Upper lobe of right lung (tissue), 1 donor: ENCODE results near the gene GMPPB. TPM values are rescaled to one million over a fixed set of nuclear protein-coding genes. Genes with fewer than 3 reads are reported as not detected.

Experiments
- ATAC-seq: fragments of 200-7000 bp; cut with Tn5 transposase; one replicate; pipeline ENCODE4 v1.9.1; 2020; ENCODE audit warnings: mild to moderate bottlenecking, moderate library complexity
- DNase-seq: peaks from one replicate; pipeline ENCODE4 v3.0.0-alpha.2; 2020
- H3K27ac ChIP-seq: fragments of 200-600 bp; one replicate; pipeline ENCODE4 v1.8.0; 2022
- H3K27me3 ChIP-seq: fragments of 200-600 bp; one replicate; pipeline ENCODE4 v1.8.0; 2022; ENCODE audit warnings: mild to moderate bottlenecking
- H3K36me3 ChIP-seq: fragments of 200-600 bp; one replicate; pipeline ENCODE4 v1.8.0; 2022
- H3K4me1 ChIP-seq: fragments of 200-600 bp; one replicate; pipeline ENCODE4 v1.8.0; 2022
- H3K4me3 ChIP-seq: fragments of 200-600 bp; one replicate; pipeline ENCODE4 v1.8.0; 2022; ENCODE audit warnings: mild to moderate bottlenecking
- H3K9me3 ChIP-seq: fragments of 200-600 bp; one replicate; pipeline ENCODE4 v1.8.0; 2022
- CTCF ChIP-seq: fragments of 200-600 bp; IDR thresholded peaks from one replicate; pipeline ENCODE4 v1.8.0; 2022; ENCODE audit warnings: antibody characterized with exemption
- intact Hi-C: fragments of 100-400 bp; cut with DNase I; formaldehyde crosslinking; loops from one replicate; pipeline ENCODE4 v1.11.0; 2022
- long read RNA-seq: library from polyadenylated mRNA; unstranded; transcript quantifications from one replicate; pipeline ENCODE4 v2.0.0, GENCODE V29; 2021
- total RNA-seq: library from RNA; stranded (reverse); fragmentation: NEBNext Ultra II Directional; extraction: Animal tissue kit (Norgen Biotek cat#: 25700); gene quantifications from one replicate; pipeline ENCODE4 v1.2.1, GENCODE V29; 2021
- donor health status: DM: no; HTN: yes; CAD: no; lungs with severe emphysema.

GMPPB gene
- 34.8 TPM for total RNA-seq
- long read RNA-seq, transcript GMPPB-202 (9 exons, 1,582 nt): major isoform, 60 of 97 reads
- long read RNA-seq, transcript GMPPB-201 (8 exons, 3,217 nt): minor isoform, 10 of 97 reads
- long read RNA-seq, partial matches to known transcripts: 8 of 97 reads
- long read RNA-seq, other reads (novel, unspliced or antisense): 19 of 97 reads

GRCh38 chr3:49723628-49724551, at the start of gene GMPPB:
GMPPB (minus strand) TSS chr3:49723951; CDS start chr3:49723726, 225 bp downstream.
- peak within 1 kb of the TSS; percentile 99 for H3K27ac ChIP-seq
- peak; percentile 93 for ATAC-seq
- H3K36me3 ChIP-seq: peaks cover 36% of the 10 kb centered on the region
- no peaks in the 10 kb centered on the region for H3K27me3 ChIP-seq
- peak within 1 kb of the TSS; percentile 99 for H3K4me3 ChIP-seq
- intact Hi-C loops: no loop called here
- TF ChIP-seq CTCF: no peak
- DNase-seq: peak; percentile 99
- no peaks in the 10 kb centered on the region for H3K9me3 ChIP-seq
- peaks cover 23% of the 10 kb centered on the region for H3K4me1 ChIP-seq

- DNase-seq (no peak), ATAC-seq (no peak)
- TF ChIP-seq CTCF: no peak
- no peaks in the 10 kb centered on the region for H3K27me3 ChIP-seq
- no peak overlapping the region for H3K27ac ChIP-seq
- H3K9me3 ChIP-seq: no peaks in the 10 kb centered on the region
- H3K4me1 ChIP-seq: peaks cover 6% of the 10 kb centered on the region
- H3K36me3 ChIP-seq: peaks cover 37% of the 10 kb centered on the region
- no peak overlapping the region for H3K4me3 ChIP-seq
- intact Hi-C loops: no loop called here
Observed at GRCh38 chr3:49772703-49773102, 49.0 kb upstream of the GMPPB start.

GRCh38 chr3:49771340-49771938, 47.7 kb upstream of the GMPPB start:
- H3K4me3 ChIP-seq: no peak overlapping the region
- ATAC-seq: no peak
- no peaks in the 10 kb centered on the region for H3K9me3 ChIP-seq
- DNase-seq: no peak
- peaks cover 6% of the 10 kb centered on the region for H3K4me1 ChIP-seq
- no peaks in the 10 kb centered on the region for H3K27me3 ChIP-seq
- H3K27ac ChIP-seq: no peak overlapping the region
- H3K36me3 ChIP-seq: peaks cover 28% of the 10 kb centered on the region
- intact Hi-C loops: no loop called here
- TF ChIP-seq CTCF: no peak

GRCh38 chr3:49769926-49770325, 46.2 kb upstream of the GMPPB start:
- intact Hi-C loops: no loop called here
- ATAC-seq: no peak
- no peak overlapping the region for H3K4me3 ChIP-seq
- no peak for TF ChIP-seq CTCF
- H3K9me3 ChIP-seq: no peaks in the 10 kb centered on the region
- DNase-seq: no peak
- peaks cover 6% of the 10 kb centered on the region for H3K4me1 ChIP-seq
- H3K27me3 ChIP-seq: no peaks in the 10 kb centered on the region
- peaks cover 16% of the 10 kb centered on the region for H3K36me3 ChIP-seq
- H3K27ac ChIP-seq: no peak overlapping the region

- no peak for DNase-seq
- no peak overlapping the region for H3K4me3 ChIP-seq
- intact Hi-C loops: no loop called here
Observed at GRCh38 chr3:49769286-49769915, 45.6 kb upstream of the GMPPB start.

More at GRCh38 chr3:49769286-49769915, 45.6 kb upstream of the GMPPB start:
- no peaks in the 10 kb centered on the region for H3K9me3 ChIP-seq
- no peaks in the 10 kb centered on the region for H3K27me3 ChIP-seq
- no peak overlapping the region for H3K27ac ChIP-seq
- TF ChIP-seq CTCF: no peak
- H3K36me3 ChIP-seq: peaks cover 15% of the 10 kb centered on the region
- peaks cover 6% of the 10 kb centered on the region for H3K4me1 ChIP-seq
- no peak for ATAC-seq
